HG02798 (cell line): ENCODE results near the gene TRPM8.
"Not testable (repeated sequence)": the region's sequence is repeated elsewhere in the genome, so short reads cannot be mapped to it uniquely, and the experiment has no call there.

ENCODE experiments used
- ATAC-seq: cut with Tn5 transposase; IDR thresholded peaks from one replicate; pipeline ENCODE4 v1.9.1; 2021; ENCODE audit warnings: mild to moderate bottlenecking; ENCODE audit not compliant: unreplicated experiment, poor library complexity

The TRPM8 gene

DNA sequence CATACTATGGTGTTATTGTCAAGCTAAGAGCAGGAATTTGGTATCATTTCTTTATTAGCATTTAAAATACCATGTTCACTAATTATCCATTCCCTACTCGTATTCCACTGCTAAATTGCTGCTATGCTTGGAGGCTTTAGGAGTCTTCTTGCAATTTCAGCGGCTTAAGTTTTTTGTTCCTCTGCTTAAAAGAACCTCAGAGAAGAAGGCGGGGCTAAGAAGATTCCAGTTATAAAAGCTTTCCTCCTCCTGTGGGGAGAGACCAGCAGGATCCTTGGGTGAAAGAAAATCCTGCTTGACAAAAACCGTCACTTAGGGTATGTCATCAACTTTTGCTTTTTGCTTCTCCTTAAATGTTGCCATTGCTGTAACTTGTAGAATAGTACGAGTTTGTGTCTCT is at the start of gene TRPM8:
Gene TRPM8, plus strand, starts transcription at position 258 of the 400 bp plus-strand sequence. CDS start 9,165 bp downstream, outside the sequence.
- ATAC-seq, result no peak

DNA sequence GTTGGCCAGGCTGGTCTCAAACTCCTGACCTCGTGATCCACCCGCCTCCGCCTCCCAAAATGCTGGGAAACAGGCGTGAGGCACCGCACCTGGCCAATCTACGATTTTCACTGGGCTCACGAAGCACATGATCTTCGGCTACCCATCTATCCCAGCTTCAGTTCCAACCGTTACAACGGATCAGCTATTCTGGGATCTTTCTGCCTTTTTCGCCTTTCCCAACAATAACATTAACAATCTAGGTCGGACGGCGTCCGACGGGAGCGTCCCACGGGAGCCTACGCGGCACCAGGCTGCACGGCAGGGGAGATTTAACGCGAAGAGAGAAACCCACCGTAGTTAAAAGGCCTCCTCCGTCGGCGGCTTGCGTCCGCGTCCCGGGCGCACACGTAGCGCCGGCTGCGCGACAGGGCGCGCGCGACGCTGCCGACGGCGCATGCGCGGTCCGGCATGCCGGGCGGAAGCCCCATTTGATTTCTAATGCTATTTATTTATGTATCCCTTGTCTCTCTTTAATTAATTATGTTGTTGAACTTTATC is 49.1 kb upstream of the TRPM8 start, which contains the start of gene MSL3B:
Gene MSL3B, minus strand, starts transcription at position 394 of the 540 bp plus-strand sequence.
- peak; percentile 78 for ATAC-seq

DNA sequence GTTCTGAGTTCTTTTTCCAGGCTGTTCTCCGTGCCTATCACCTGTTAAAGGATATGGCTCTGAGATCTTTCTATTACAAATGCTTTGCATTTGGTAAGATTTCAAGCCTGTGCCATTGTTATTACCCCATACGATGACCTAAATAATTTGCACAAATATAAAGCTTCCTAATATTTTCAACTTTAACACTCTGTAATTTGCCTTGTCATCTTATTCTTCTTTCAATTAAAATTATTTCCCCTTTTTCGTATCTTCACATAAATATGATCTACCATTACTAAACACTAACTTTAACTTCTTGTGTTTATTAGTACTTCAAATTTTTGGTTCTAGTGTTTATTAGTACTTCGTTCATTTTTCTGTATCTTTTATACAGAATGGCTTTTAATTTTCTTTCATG is 45.7 kb upstream of the TRPM8 start:
- no peak for ATAC-seq

DNA sequence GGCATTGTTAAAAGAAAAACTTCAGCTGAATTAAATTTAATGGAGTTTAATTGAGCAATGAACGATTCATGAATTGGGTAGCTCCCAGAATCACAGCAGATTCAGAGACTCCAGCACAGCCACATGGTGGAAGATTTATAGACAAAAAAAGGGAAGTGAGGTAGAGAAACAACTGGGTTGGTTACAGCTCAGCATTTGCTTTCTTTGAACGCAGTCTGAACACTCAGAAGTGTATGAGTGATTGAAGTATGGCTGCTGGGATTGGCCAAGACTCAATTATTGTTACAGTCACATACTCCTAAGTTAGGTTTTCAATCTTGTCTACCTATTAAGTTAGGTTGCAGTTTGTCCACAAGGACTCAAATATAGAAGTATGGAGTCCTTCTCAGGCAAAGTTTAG is 45.0 kb upstream of the TRPM8 start:
- not testable (repeated sequence) for ATAC-seq

DNA sequence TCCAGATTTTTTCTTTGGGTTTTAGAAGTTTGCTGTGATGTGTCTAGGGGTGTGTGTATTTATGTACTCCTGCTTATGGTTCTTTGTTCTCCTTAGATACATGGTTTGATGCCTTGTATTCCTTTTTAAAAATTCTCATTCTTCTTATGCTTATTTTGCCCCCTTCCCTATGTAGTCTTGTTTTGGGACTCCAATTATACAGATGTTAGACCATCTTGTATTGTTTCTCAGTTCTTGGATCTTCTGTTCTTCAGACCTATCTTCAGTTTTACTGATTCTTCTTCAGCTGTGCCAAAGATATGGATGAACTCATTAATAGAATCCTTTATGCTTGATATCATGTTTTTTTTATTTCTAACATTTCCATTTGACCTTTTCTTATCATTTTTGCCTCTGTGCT is 34.8 kb upstream of the TRPM8 start:
- no peak for ATAC-seq

DNA sequence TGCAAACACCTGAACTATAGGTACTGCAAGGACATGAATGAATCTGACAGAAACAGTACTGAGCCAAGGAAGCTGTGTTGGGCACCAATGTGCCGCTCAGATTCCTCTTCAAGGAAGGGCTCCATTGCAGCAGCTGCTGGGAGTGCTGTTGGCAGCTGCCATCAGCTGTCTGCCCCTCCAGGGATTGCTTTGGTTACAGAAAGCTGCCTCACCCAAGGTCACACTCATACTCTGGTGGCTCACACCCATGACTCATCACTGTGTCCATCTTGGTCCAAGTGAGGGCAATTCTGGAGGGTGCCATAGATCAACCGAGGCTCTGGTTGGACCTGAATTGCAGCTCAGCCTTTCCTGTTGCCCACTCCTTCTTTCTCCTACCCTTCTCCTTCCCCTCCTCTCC is 24.4 kb upstream of the TRPM8 start:
- no peak for ATAC-seq

DNA sequence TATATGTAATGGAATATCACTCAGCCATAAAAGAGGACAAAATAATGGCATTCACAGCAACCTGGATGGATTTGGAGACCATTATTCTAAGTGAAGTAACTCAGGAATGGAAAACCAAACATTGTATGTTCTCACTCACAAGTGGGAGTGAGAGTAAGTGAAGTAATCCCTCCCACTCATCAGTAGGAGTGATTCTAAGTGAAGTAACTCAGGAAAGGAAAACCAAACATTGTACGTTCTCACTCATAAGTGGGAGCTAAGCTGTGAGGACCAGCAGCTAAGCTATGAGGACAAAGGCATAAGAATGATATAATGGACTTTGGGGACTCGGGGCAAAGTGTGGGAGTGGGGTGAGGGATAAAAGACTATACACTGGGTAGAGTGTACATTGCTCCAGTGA is 20.9 kb upstream of the TRPM8 start:
- ATAC-seq, result not testable (repeated sequence)

DNA sequence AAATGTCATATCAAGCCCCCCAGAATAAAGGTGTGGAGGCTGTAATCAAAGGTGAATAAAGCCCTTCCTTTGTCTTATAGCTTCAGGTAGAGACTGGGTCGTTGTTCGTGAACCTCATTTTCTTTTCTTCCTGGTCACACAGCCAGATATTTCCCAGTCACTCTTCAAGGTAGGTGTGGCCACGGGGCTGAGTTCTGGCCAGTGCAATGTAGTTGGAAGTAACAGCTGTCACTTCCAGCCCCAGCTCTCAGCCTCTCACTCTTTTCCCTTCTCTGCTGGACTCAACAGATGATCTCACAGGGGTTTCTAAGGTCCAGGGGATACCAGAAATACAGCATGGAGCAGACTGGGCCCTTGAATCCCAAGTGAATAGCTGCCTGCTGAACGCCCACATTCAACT is 15.8 kb upstream of the TRPM8 start:
- ATAC-seq, result no peak

DNA sequence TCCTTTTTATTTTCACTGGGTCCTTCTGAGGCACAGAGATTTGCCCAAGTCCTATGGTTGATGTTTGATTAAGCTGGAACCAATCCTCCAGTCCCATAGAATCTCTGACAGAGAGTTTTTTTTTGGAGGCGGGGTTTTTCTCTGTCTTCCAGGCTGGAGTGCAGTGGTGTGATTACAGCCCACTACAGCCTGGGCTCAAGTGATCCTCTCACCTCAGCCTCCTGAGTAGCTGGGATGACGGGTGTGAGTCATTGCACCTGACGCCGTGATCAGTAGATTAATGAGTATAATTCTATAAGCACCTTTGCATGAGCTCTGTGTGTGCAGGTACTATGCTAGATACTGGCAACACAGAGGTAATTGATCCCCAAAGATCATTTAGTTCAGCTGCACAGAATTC is 15.3 kb upstream of the TRPM8 start:
- no peak for ATAC-seq

DNA sequence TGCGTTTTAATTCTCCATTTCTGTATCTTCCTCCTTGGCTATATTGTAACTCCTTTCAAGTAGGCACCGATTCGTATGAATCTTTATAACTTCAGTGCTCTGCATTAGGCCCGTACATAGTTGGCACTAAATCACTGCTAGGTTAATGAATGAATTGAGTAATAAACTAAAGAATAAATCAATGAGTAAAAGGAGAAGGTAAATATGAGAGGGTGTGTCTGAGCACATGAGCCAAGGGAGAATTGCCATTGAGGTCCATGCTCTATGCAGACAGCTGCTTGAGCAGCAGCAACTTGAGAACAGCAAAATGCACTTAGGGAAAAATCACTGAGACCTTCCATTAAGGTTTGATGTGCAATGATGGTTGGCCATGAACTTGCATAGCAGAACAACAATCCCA is 11.2 kb upstream of the TRPM8 start:
- no peak for ATAC-seq

DNA sequence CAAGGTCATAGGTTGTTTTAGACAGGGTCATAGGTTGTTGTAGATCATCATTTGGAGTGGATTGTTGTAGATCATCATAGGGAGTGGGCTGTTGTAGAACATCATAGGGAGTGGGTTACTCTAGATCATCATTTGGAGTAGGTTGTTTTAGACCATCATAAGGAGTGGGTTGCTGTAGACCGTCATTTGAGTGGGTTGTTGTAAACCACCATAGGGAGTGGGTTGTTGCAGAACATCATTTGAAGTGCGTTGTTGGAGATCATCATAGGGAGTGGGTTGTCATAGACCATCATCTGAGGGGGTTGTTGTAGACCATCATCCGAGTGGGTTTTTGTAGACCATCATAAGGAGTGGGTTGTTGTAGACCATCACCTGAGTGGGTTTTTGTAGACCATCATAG is 9.5 kb upstream of the TRPM8 start:
- ATAC-seq, result no peak

DNA sequence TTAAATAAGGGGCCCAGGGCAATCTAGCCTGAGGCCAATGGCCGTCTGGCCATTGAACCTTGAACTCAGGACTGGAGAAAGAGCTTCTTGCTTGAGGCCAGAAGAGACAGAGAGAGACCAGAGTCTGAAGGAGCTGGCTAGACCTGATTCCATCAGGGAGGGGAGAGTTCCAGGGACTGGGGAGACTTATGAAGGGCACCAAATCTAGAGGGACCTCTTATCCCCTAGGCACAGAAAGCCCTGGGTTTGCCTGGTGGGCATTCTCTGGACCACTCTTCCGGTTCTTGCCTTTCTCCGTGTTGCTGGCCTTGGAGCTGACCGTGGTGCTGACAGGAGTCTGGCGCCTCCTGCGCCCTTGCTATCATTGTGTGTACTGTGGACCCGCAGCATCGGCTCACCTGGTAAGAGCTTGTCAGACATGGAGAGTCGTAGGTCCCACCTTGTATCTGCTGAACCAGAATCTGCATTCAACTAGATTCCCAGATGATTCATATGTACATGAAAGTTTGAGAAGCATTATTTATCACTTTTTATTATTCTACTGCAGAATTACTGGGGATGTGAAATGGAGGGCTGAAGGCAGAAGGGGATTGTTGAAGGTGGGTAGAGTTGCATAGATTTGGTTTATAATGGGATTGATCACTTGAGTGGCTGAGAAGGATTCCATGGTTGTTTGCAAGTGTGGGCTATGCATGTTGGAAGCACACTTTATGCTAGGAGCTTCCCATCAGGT is 4.3 kb upstream of the TRPM8 start:
- ATAC-seq, result no peak

DNA sequence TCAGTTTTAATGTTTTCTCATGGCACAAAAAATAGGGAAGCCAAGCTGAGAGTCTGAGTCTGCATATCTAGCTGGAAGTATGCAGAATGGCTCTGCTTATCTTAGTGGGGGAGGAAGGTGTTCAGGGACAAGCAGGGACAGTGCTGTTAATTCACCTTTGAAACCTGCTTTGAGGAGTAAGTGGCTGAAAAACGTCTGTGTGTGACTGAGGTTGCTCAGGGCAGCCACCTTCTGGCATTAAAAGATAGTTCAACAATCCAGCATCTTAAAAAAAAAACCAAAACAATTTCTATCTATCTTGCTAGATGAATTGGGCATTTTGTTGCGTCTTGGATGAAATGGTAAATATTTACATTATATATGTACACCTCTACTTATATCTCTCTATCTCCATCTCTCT is 2.0 kb upstream of the TRPM8 start:
- no peak for ATAC-seq

DNA sequence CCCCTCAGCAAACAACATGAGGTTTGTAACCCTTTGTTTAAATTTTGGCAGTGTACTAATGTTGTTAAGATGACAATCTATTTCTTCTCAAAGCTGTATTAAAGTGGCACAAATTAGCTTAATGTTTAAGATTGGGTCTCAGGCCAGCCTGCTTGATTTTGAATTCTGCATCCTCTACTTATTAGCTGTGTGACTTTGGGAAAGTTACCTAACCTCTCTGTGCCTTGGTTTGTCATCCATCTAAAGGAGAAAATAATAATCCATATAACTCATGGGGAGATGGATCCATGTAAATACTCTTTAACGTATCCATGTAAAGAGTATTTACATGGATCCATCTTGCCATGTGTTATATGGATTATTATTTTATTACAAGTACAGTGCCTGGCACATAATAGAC is 2.1 kb downstream of the TRPM8 start:
- no peak for ATAC-seq

DNA sequence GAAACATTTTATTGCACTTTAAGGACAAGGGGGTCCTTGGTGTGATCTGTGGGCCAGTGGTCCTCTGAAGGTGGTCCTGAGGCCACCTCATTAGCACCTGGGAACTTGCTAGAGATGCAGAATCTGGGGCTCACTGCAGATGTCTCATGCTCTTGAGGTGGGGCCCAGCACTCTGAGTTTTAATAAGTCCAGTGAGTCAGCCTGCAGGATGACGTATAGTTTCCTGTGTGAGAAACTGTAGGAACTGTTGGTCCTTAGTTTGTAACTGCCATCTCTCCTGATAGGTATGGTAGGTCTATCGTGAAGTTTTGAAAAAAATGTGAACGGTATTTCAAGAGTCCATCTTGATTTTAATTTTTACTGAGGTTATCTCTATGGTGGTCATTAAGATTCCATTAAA is 2.8 kb downstream of the TRPM8 start:
- no peak for ATAC-seq

DNA sequence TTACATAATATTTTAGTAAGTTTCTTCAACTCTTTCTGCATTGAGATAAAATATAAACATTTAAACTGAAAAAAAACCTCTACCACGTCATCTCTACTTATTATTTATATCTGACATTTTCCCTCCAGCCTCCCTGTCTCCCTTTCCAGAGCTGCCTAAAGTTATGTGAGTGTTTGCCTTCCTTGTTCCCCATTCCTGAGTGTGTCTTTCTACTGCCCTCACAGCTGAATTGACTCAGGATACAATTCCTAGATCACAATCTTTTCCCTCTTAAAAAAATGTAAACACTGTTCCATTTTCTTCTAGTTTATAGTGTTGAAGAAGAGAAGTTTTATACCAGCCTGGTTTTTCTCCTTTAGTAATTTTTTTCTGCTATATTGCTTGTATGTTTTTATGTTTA is 5.3 kb downstream of the TRPM8 start:
- ATAC-seq, result no peak

DNA sequence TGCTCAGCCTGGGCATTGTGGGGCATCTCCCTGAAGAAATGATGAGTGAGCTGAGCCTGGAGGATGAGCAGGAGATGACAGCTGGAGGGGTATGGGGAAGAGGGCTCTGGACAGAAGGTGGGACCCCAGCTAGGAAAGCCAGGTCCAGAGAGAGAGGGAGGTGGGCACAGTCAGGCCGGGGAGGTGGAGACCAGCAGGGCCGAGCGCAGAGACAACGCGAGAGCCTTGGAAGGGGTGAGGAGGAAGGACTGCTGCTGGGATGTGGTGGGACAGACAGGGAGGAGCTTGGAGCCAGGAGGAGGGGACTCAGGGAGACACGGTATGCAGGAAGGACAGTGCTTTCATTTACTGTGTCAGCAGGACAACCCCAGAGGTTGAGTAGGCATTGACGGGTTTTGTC is 8.2 kb downstream of the TRPM8 start:
- no peak for ATAC-seq

DNA sequence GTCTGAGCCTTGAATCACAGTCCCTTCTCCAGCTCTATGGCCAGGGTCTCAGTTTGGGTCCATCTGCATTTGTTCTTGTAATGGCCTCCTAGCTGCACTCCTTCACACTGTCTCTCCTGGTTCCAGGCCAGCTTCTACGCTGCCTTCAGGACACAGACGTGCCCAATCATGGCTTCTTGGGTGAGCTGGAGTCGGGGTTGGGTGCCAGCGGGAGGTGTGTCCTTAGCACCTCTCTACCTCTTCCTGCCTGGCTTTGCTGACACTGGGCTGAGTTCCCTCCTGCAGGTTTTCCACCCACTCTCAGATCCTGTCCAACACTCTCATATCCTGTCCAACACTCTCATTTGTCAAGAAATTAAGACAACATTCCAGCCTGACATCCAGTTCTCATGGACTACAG is 9.6 kb downstream of the TRPM8 start:
- ATAC-seq, result no peak

DNA sequence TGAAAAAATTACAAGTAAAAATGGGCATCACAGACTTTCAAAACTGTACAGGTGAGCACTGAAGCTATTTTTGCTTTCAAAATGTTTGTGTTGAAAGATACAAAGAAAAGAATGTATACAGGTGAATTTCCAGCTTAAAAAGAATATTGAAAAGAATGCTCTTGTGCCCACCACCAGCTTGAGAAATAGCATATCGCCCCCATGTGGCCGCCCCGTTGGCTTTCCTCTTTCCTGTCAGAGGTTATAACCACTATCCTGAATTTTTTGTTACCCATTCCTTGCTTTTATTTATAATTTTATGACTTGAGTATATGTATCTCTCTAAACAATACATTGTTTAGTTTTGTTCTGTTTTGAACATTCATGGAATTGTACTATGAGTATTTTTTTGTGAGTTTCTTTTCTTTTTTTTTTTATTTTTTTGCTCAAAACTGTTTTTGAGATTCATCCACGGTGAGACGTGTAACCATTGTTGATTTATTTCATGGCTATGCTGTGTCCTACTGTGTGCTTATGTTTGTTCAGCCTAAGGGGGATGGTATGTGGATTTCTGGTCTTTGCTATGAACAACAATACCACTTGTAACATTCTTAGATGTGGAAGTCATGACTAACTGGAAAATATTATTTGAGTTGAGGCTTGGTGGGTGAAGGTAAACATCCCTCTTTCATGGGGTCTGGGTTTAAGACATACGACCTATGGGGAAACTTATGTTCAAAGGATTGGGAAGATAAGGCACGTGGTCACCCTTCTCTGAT is 11.6 kb downstream of the TRPM8 start:
- no peak for ATAC-seq

DNA sequence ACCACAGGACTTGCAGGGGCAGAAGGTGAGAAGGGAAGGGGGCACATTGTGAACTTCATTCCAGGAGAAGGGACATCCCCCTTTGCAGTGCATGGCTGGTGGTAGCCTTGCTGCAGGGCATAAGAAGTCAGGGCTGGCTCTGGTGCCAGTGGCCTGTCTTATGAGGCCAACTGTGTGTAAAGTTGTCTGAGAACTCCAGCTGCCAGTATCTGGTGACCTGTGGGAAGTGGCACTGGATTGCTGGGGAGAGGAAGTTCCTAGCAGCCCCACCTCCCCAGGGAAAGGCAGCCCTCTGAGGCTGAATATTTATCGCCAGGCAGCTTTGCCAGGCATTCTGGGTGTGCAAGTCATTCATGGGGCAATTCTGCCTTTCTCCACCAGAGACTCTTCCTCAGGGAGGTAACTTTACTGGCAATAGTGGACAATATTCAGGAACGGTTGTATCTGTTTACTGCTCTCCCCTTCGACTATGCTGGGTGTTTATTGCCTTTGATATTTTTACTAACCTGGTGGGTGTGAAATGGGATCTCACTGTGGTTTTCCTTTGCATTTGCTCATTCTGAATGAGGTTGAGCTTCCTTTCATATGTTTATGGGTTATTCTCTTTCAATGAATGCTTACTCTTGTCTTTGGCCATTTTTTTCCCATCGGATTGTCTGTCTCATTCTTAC is 12.3 kb downstream of the TRPM8 start:
- no peak for ATAC-seq

DNA sequence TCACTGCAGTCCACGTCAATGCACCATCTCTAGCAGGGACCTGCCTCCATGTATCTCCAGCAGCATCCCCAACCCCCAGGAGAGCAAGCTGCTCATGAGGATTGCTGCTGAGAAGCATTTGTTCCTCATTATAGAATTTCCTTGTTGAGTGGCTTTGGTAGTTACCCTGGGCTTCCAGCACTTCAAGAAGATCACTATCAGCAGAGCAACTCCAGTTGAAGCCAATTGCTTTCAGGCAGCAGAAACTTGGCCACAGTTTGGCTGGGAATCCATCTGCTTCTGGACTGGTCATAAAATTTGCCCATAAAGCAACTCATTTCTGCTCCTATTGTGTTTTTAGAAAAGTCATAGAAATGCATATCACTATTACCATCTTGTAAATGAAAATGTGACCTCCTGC is 17.4 kb downstream of the TRPM8 start:
- ATAC-seq, result no peak
